GM06990 (cell line): ENCODE results near the gene UBQLNL.

Experiments
- DNase-seq: peaks from one replicate; pipeline ENCODE4 v3.0.0-alpha.2; 2011; ENCODE audit not compliant: insufficient read length; ENCODE audit errors: extremely low read depth
- H3K27me3 ChIP-seq: replicated peaks from 2 replicates; pipeline ENCODE4 v1.6.0; 2011; ENCODE audit warnings: low read length; ENCODE audit not compliant: control insufficient read depth, insufficient read depth
- H3K36me3 ChIP-seq: 2 replicates; pipeline ENCODE4 v1.5.1; 2011; ENCODE audit warnings: low read length; ENCODE audit not compliant: control insufficient read depth, insufficient read depth
- H3K4me3 ChIP-seq: replicated peaks from 2 replicates; pipeline ENCODE4 v1.5.1; 2011; ENCODE audit warnings: low read depth, mild to moderate bottlenecking, control low read depth, low read length
- TF ChIP-seq, protein P1 (sequence below): IDR thresholded peaks from 2 replicates; pipeline ENCODE4 v1.5.1; 2011; ENCODE audit warnings: low read length, control low read depth, mild to moderate bottlenecking, inconsistent platforms; ENCODE audit not compliant: insufficient read depth, poor library complexity, severe bottlenecking

The UBQLNL gene

DNA sequence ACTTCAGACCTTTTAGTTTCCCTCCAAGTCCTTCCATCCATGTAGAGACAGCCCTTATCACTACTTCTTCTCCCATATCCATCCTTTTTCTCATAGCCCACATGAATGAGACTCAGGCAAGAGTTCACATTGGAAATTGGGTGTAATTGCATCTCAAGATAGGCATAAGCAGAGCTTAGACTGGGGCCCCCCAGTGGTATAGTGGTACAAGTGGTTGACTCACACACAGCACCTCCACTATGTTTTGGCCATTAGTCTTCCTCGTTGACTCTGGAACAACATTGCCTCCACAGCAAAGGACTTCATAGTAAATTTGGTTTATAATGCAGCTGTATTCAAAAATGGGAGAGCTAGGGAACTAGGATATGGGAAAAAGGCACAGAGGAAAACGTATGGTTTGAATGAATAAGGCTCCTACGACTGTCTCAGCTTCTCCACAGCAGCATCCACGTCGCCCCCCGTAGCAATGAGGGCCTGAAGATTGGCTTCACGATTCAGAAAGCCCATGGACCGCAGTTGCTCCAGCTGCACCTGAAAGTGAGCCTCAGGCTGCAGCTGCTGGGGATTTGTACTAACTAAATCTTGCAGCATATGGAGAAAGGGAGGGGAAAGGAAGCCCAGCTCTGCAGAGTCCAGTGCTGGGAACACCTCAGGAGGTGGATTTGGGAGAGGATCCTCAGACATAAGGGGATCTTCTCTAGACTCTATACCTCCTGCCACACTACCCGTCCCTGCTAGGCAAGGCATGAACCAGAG, 9.1 kb downstream of the UBQLNL start:
- no peaks in the 10 kb centered on the region for H3K36me3 ChIP-seq
- H3K27me3 ChIP-seq: no peaks in the 10 kb centered on the region
- no peak overlapping the region for H3K4me3 ChIP-seq
- DNase-seq: no peak
- TF ChIP-seq, protein P1, sequence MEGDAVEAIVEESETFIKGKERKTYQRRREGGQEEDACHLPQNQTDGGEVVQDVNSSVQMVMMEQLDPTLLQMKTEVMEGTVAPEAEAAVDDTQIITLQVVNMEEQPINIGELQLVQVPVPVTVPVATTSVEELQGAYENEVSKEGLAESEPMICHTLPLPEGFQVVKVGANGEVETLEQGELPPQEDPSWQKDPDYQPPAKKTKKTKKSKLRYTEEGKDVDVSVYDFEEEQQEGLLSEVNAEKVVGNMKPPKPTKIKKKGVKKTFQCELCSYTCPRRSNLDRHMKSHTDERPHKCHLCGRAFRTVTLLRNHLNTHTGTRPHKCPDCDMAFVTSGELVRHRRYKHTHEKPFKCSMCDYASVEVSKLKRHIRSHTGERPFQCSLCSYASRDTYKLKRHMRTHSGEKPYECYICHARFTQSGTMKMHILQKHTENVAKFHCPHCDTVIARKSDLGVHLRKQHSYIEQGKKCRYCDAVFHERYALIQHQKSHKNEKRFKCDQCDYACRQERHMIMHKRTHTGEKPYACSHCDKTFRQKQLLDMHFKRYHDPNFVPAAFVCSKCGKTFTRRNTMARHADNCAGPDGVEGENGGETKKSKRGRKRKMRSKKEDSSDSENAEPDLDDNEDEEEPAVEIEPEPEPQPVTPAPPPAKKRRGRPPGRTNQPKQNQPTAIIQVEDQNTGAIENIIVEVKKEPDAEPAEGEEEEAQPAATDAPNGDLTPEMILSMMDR: peak; percentile 28

DNA sequence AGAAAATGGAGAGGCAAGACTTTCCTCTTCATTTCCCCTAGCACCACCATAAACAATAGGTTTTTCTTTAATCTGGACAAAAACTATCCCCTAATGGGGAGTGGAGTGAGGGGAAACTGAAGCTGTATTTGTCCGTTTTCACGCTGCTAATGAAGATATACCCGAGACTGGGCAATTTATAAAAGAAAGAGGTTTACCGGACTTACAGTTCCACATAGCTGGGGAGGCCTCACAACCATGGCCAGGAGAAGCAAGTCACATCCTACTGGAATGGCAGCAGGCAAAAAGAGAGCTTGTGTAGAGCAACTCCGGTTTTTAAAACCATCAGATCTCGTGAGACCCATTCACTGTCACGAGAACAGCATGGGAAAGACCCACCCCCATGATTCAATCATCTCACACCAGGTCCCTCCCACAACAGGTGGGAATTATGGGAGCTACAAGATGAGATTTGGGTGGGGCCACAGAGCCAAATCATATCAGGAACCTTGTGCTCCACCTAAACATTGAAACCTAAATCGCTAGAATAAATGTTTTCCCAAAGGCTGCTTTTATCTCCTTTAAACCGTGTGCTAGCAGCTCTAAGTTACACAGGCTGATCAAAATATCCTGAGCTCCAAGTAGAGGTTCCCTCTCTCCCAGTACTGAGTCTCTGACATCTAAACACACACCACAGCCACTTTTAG, 11.0 kb downstream of the UBQLNL start:
- no peak for DNase-seq
- TF ChIP-seq, protein P1: no peak
- H3K4me3 ChIP-seq: no peak overlapping the region
- no peaks in the 10 kb centered on the region for H3K36me3 ChIP-seq
- no peaks in the 10 kb centered on the region for H3K27me3 ChIP-seq

DNA sequence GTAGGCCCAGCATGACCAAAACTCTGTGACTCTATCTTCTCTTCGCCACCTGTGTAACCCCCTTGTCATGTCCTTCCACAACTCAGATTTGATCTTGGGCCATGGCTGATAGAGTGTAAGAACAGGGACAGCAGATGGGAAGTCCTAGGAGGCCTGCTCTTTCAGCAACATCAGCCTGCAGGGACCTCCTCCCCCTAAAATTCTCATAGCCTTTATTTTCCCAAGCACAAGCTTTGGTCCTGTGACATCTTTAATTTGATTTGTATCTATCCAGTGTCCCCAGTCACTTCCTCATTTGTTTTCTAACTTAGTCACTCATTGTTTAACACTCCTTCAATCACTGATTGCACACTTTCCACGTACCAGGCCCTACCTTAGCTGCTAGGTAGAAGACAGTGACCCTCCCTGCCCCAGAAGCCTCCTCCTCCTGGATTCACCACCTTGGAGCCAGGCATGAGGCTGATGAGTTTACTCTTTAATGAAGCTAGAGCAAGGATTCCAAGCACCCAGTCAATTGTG, 12.0 kb downstream of the UBQLNL start:
- H3K36me3 ChIP-seq: no peaks in the 10 kb centered on the region
- H3K27me3 ChIP-seq: no peaks in the 10 kb centered on the region
- no peak overlapping the region for H3K4me3 ChIP-seq
- no peak for DNase-seq
- TF ChIP-seq, protein P1: no peak

DNA sequence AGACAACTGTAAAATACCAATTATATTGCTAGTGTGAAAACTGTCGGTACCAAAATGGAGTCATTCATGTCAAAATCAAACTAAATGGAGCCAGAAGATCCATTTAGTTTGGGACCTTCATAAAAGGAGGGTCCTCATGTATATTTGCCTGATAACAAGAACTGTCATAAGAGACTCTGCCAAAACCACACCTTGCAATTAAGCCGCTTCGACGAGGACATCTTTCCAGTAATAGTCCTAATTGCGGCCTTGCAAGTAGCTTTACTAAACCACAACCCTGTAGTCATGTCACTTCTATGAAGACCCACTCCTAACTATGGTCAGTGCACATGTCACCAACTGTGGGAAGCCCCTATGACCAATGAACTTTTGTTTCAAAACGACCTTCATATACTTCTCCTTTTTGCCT, 16.1 kb downstream of the UBQLNL start:
- TF ChIP-seq, protein P1: no peak
- Histone ChIP-seq H3K4me3 (no peak overlapping the region), H3K27me3 (no peaks in the 10 kb centered on the region), H3K36me3 (no peaks in the 10 kb centered on the region)
- DNase-seq: no peak

DNA sequence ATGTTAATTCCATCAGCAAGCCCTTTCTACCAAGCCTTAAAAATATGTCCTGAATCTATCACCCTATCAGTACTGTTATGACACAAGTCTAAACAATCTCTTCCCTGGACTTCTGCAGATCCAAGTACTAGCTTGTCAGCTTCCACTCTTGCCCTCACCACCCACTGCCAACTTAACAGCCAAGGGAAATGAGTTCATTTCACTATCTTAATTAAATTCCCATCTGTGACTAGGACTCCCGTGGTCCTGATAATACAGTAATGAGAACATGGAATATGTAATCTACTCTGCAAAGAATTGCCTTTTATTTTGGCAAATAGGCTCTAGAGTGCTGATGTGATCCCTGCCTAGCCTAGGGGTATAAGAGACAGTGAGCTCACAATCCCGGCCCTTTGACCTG, 16.8 kb downstream of the UBQLNL start:
- TF ChIP-seq, protein P1: no peak
- Histone ChIP-seq H3K36me3 (no peaks in the 10 kb centered on the region), H3K27me3 (no peaks in the 10 kb centered on the region), H3K4me3 (no peak overlapping the region)
- no peak for DNase-seq
